ENCODE data around the gene CAMSAP1.

DNA sequence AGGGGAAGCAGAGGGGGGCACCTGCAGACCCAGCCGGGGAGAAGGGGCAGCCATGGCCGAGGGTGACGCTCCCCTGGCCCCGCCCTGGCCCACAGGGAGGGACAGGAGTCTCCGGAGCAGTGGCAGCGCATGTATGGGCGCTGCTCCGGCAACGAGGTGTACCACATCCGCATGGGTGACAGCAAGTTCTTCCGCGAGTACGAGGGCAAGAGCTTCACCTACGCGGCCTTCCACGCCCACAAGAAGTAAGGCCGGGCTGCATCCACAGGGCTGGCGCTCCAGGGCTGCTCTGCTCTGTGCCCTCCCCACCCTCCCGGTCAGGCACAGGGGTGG, 137.2 kb downstream of the CAMSAP1 start:
- TF ChIP-seq ARNTL (CRISPR knock-in tag; IDR thresholded peaks at IDR 0.05; ENCODE audit: borderline replicate concordance, low read depth) (no peak), BACH2 (CRISPR knock-in tag; IDR thresholded peaks at IDR 0.05; ENCODE audit: borderline replicate concordance) (no peak), ZNF70 (CRISPR knock-in tag; IDR thresholded peaks at IDR 0.05) (no peak), ZNF8 (CRISPR knock-in tag; IDR thresholded peaks at IDR 0.05) (no peak), RARB (CRISPR knock-in tag; IDR thresholded peaks at IDR 0.05) (no peak), ISL1 (CRISPR knock-in tag; IDR thresholded peaks at IDR 0.05) (no peak), OSR1 (CRISPR knock-in tag; IDR thresholded peaks at IDR 0.05) (no peak), ZFP30 (CRISPR knock-in tag; IDR thresholded peaks at IDR 0.05) (no peak), ZFP3 (CRISPR knock-in tag; IDR thresholded peaks at IDR 0.05) (no peak), TCF4 (CRISPR knock-in tag; IDR thresholded peaks at IDR 0.05; ENCODE audit: borderline replicate concordance) (no peak), ZNF565 (CRISPR knock-in tag; conservative IDR thresholded peaks at IDR 0.05; ENCODE audit: low read depth) (no peak)
- TF ChIP-seq, protein P1, sequence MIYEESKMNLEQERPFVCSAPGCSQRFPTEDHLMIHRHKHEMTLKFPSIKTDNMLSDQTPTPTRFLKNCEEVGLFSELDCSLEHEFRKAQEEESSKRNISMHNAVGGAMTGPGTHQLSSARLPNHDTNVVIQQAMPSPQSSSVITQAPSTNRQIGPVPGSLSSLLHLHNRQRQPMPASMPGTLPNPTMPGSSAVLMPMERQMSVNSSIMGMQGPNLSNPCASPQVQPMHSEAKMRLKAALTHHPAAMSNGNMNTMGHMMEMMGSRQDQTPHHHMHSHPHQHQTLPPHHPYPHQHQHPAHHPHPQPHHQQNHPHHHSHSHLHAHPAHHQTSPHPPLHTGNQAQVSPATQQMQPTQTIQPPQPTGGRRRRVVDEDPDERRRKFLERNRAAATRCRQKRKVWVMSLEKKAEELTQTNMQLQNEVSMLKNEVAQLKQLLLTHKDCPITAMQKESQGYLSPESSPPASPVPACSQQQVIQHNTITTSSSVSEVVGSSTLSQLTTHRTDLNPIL (CRISPR knock-in tag; IDR thresholded peaks at IDR 0.05; ENCODE audit: low read depth) = no peak
- TF ChIP-seq, protein P2, sequence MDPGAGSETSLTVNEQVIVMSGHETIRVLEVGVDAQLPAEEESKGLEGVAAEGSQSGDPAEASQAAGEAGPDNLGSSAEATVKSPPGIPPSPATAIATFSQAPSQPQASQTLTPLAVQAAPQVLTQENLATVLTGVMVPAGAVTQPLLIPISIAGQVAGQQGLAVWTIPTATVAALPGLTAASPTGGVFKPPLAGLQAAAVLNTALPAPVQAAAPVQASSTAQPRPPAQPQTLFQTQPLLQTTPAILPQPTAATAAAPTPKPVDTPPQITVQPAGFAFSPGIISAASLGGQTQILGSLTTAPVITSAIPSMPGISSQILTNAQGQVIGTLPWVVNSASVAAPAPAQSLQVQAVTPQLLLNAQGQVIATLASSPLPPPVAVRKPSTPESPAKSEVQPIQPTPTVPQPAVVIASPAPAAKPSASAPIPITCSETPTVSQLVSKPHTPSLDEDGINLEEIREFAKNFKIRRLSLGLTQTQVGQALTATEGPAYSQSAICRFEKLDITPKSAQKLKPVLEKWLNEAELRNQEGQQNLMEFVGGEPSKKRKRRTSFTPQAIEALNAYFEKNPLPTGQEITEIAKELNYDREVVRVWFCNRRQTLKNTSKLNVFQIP (CRISPR knock-in tag; IDR thresholded peaks at IDR 0.05; ENCODE audit: borderline replicate concordance, low read depth) = no peak
- TF ChIP-seq, protein P3, sequence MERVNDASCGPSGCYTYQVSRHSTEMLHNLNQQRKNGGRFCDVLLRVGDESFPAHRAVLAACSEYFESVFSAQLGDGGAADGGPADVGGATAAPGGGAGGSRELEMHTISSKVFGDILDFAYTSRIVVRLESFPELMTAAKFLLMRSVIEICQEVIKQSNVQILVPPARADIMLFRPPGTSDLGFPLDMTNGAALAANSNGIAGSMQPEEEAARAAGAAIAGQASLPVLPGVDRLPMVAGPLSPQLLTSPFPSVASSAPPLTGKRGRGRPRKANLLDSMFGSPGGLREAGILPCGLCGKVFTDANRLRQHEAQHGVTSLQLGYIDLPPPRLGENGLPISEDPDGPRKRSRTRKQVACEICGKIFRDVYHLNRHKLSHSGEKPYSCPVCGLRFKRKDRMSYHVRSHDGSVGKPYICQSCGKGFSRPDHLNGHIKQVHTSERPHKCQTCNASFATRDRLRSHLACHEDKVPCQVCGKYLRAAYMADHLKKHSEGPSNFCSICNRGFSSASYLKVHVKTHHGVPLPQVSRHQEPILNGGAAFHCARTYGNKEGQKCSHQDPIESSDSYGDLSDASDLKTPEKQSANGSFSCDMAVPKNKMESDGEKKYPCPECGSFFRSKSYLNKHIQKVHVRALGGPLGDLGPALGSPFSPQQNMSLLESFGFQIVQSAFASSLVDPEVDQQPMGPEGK (CRISPR knock-in tag; IDR thresholded peaks at IDR 0.05; ENCODE audit: borderline replicate concordance) = no peak

Data from SK-N-SH treated with all-trans-retinoic acid at 6 μM for 48 hours (cell line).